Activated effector memory CD4-positive, alpha-beta T cell treated with anti-CD3 and anti-CD28 coated beads, Interleukin-2, amount 50 U/mL, for 16 hours (primary cell): ENCODE data around the gene AP3B1.
"Not testable (repeated sequence)": the region's sequence is repeated elsewhere in the genome, so short reads cannot be mapped to it uniquely, and the experiment has no call there.

Experiments
- DNase-seq: peaks from one replicate; pipeline ENCODE4 v3.0.0-alpha.2; 2020

Gene AP3B1

DNA sequence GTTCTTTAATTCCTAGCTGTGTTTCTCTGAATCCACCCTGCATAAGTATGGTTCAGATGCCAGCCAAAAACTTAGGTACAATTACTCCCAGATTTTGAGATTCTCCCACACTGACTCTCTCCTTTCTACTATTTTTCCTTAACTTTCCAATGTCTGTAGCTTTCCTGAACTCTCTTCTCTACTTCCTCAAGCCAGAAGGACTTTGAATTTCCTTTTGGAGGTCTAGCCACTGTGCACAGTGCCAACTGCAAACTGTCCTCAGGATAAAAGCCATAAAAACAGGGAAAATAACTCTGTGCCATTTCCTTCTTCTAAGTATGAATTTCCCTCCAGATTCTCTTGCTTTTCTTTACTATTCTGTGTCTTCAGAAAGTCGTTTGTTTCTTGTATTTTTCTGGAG, 157.2 kb downstream of the AP3B1 start:
- no peak for DNase-seq

DNA sequence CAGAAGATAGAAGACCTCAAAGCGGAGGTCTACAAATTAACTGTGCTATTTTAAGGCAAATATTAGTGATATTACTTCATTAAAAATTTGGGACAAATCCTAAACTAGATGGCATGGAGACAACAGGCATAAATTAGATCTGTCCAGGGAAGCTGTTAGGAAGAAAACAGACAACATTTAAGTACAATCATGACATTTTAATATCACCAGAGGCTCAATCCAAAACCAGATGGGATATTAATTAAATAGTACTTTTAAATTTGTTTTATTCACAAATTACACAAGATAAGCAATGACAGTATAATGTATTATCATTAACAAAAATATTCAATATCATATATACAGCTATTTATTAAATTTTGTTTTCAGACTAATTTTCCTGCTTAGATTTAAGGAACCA, 161.1 kb downstream of the AP3B1 start:
- DNase-seq = no peak

DNA sequence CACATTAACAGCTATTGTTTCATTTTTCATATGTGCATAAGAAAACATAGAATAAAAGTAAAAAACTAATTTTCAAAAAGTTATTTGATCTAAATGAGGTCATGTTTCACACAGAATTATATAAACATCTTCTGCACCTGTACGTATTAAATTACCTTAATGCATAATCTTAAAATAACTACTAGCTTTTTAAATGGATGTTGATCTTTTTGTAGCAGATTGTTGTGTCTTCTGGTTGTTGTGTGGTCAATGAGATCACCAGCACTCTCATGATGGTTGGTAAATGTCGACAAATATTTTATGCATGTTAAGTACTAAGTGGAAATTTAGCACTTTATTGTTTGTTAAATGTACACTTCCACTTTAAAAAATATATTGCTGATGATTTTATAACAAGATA, 162.0 kb downstream of the AP3B1 start:
- DNase-seq = no peak

DNA sequence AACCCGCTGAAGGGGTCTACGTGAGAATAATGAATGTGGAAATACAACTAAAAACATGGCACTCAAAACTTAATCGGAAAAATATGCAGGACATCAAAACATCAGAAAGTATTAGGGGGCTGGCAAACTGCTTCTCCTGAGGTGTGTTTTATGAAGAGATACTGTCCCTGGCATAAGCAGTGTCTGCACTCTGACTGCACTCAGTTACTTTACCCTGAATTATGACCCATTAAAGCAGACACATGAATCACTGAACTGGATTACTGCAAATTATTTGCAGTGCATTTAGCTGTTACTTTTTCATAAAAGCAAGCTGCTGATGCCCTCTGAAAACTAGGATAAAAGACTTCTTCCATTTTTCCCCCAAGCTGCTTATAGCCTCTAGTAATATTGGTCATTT, 164.9 kb downstream of the AP3B1 start:
- DNase-seq = no peak

DNA sequence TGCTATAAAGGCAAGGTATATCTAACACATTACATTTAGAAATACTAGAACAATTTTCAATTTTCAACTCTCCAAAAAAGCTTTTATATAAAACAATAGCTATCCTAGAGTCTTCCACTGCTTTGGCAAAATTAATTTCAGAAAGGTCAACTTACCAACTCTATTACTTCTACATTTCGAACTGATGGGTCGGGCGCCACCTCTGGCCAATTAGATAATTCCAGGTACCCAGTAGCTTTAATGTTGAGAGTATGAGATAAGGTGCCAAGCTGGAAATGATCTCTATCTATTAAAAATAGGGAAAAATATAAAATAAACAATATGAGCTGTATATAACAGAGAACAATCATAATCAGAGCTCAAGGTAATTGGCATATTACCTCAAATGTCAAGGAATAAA, 166.6 kb downstream of the AP3B1 start:
- no peak for DNase-seq

DNA sequence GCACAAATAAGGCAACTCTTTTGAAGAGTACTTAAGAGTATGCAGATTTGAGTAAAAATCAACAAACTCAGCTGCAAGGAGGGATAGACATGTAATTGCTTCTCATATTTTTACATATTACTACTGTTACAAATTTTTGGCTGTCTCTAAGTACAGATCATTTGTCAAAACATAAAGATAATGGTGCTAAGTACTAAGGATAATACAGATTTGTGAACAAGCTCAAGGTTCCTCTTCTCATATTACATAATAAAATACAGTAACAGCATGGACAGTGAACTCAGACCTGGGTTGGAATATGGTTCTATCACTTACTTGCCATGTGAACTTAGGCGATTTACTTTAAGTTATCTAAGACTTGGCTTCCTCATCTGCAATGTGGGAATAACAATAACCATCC, 168.0 kb downstream of the AP3B1 start:
- DNase-seq = no peak

DNA sequence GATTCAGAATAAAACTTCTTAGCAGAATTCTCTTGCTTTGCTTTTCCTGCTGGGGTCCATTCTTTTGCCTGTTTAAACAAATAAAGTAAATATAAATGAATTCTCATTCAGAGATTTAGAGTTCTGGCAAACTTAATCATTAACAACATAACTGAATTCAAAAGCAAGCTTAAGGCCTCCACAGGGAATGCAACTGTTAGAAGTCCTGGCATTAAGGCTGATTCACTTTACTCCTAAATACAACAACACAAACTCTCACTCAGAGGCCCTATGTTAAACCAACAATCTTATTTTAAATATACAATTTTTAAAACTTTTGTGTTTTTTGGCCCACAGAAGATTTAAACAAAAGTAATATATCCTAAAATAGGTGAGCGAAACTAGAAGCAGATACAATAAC, 178.3 kb downstream of the AP3B1 start:
- no peak for DNase-seq

DNA sequence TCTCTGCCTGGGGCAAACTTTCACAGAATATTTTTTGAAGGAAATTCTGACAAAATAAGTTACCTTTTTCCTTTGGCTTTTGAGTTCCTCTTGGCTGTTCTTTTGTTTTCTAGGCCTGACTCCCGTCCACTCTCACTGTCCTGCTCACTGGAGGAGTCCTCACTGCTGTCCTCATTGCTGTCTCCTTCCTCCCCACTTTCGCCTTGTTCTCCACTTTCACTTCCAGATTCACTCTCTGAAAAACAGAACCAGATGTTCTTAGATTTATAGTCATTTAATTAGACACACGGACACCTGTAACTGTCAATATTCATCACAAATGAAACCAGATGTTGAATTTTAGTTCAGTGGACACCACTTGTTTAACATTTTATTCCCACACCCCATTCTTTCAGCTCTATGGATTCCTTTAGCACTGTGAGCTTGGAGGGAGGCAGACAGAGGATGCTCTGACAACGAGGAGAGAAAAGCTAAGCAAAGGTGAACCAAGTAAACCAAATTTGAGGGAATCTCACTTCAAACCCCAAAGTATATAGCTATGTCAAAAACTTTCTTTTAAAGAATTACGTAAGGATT, 180.7 kb downstream of the AP3B1 start:
- no peak for DNase-seq

DNA sequence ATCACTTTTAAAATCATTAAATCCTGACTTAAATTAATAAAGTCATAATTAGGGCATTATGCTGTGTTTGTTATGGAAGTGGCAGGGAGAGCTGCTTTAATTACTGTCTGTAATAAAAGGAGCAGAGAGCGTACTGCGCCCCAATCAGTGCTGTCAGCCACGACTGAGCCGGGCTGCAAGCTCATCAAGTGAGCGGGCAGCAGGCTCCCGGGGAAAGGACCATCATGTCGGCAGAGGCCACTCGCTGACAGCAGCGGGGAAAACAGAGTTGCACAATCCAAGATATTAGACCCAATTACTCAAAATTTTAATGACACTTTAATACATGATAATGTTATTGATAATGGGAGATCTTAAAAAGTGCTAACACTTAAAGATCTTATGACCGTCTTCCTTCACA, 181.6 kb downstream of the AP3B1 start:
- DNase-seq = no peak

DNA sequence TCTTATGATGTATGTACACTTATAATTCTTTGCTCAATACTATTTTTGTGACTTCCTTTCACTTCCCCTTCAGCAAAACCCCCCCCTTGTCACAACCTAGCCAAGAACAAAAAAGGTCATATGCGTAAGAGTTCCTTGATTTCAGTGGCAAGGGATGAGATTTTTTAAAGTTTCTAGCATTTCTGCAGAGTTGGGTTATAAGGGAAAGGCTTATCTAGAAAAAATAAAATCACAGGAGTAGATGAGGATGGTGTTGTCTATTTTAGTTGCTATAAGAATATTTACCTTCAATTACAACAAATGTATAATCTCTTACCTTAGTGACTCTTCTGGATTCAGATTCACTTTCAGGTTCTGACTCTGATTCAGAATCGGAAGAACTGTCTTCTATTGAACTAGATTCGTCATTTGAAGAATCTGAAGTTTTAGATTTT, 184.6 kb downstream of the AP3B1 start:
- DNase-seq = no peak

DNA sequence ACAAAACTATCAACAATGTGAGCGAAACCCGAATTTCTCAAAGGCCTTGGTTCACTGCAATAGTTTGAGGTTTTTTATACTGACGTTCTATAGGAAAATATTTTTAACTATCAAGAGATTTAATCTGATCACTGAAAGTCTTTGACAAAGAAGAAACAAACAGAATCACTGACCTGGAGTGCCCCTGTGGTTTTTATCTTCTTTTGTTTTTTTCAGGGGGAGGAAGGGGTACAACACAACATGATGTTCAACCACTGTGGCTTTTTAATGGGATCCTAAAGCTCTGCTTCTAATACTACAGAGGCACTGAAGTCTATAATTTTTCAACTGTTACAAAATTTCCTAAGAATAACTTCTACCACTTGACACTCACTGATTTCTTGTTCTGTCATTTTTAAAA, 185.9 kb downstream of the AP3B1 start:
- no peak for DNase-seq

DNA sequence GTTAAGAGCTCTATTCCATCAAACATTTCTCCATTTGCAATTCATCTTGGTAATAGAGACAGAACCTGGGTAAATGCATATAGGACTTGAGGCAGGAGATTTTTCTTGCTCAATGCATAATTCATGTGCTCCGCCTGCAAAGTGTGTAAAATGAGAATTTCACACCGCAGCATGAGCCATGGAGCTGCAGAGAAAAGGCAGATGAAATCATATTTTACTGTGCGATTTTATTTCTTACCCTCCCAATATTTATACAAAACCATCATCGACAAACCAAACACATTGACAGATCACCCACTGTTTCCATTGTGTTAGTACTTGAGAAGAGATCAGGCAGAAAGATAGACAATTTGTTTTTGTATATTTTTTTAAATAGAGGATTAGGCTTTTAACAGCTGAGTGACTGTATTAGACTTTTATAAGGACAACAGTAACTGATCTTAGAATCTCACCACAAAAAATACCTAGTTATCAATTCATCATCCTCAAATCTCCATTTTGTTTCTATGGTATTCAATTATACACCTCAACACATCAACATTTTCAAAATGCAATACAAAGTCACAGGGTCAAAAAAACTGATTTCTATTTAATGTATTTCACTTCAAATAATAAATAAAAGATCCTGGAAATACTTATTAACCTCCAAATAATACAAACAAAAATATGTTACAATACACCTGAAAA, 191.1 kb downstream of the AP3B1 start:
- DNase-seq = no peak

DNA sequence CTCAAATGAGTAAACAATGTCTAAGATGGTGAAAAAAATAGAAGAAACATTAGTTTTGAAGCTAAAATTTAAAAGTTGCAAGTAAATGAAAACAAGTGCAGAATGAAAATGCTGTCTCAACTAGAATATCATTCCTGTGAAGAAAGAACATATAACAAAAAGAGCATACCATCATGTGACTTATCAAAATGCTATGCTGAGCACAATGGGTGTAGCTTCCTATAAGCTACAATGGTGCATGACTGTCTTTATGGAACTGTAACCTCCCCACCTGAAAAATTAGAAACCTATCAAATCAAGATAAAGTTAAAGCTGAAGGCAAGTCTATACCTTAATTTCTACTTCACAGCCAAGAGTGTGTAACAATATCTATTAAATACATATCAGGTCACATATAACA, 192.0 kb downstream of the AP3B1 start:
- no peak for DNase-seq

DNA sequence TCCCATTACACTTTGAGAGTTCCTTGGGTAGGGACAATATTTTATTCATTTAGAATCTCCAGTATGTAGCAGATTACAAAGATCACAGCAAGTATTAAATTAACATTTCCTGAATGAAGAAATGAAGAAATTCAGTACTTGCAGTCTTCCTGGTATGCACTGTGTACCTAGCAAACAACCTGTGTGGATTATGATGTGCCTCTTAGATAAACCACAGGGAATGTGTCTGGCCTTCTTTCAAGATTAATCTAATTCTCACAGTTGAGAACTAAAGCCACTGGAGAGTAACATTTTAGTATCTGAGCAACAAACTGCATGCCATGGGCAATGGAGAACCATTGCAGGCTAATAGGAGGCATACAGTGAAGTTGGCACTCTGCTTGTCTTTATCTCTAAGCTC, 199.4 kb downstream of the AP3B1 start:
- DNase-seq = no peak

DNA sequence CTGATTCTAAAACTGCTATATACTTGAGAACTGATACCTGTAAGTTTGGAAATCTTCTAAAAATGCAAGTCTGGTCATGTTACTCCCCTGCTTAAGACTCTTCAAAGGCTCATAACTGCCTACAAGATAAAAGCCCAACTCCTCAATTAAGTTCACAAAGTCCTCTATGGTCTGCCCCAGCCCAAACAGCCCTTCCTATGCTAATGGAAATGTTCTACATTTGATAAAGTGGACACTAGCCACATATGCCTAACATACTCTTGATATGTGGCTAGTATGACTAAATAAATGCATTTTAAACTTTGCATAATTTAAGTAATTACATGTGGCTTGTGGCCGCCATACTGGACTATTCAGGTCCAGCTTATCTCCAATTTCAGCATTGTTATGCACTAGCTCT, 204.5 kb downstream of the AP3B1 start:
- no peak for DNase-seq

DNA sequence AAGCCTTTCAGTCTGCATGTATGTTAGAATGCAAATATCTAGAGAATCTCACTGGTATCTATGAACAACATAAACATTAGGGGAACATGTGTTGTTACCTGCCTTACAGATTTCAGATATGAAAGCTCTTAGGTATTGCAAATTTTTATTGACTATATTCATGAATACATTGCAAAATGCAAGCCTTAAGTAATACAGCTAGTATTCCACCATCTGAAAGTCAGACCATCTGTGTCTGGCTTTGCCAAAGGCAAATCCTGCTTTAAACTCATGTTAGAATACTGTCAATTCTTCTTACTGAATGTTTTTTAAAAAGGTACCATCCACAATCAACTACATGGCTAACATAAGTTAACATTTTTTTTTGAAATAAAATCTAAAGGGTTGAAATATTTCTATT, 215.6 kb downstream of the AP3B1 start:
- no peak for DNase-seq

DNA sequence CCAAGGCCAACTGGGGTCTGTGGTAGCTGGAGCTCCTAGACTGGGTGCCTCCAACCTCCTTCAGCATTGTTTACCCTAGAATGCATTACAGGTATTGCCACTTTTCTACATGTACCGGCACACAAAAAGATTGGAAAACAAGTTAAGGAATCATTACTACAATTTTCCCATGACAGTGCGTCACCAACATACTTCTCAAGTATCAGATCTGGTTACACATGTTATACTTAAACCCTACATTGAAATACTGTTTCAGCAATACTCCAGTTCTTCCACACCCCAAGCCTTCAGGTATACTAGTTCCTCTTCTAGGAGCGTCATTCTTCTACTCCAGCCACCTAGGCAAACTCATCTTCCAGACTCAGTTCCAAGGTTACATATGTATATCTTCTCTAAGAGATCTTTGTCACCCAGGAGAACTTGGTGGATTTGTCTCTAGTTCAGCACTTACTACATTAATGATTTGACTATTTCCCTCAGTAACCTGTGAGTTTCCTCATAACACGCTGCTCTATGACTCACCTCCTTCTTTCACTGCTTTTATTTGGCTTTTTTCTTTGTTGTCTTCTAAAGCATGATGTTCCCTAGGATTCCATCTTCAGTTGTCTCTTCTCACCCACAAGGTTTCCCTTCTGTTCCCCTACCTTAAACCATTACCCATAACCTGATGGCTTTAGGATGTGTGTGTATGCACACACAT, 217.0 kb downstream of the AP3B1 start:
- no peak for DNase-seq

DNA sequence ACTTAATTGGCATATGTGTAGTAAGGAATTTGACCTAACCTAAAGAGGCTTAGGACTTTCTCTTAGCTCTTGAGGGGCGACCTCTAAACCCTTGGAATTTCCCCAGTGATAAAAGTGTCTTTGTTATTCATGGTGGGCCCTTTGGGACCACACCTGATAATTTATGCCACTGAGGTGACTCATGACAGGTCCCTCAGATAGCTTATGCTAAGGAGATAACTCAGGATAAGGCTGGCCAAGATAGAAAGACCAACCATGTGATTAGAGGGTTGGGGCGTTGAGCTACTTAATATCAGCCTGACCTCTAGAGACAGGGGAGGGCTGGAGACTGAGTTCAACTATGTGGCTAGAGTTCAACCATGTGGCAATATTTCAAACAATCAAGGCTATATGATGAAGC, 218.1 kb downstream of the AP3B1 start:
- DNase-seq = no peak

DNA sequence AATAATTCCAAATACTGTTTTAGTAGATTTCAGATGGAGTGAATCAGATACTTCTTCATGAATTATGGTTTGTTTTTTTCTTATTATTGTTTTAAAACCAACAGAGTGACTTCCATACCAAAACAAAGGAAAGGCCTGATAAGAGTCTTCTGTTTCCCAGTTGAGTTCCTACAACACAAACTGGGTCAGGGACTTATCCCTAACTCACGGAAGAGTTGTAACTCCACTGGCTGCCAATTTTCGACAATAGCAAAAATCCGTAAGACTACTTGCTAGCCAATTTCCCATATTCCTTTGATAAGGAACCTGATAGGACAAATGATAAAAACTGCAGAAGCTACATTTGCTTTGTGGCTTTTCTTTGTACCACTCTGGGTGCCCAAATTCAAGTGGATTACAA, 219.2 kb downstream of the AP3B1 start:
- no peak for DNase-seq

DNA sequence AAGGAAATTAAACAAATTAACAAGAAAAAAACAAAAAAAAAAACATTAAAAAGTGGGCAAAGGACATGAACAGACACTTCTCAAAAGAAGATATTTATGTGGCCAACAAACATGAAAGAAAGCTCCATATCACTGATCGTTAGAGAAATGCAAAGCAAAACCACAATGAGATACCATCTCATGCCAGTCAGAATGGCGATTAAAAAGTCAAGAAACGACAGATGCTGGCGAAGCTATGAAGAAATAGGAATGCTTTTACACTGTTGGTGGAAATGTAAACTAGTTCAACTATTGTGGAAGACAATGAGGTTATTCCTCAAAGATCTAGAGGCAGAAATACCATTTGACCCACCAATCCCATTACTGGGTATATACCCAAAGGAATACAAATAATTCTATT, 223.8 kb downstream of the AP3B1 start:
- DNase-seq = not testable (repeated sequence)

DNA sequence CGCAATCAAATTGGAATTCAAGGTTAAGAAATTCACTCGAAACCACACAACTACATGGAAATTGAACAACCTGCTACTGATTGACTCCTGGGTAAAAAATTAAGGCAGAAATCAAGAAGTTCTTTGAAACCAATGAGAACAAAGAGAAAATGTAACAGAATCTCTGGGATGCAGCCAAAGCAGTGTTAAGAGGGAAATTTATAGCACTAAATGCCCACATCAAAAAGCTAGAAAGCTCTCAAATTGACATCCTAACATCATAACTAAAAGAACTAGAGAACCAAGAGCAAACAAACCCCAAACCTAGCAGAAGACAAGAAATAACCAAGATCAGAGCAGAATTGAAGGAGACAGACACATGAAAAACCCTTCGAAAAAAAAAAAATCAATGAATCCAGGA, 226.9 kb downstream of the AP3B1 start:
- not testable (repeated sequence) for DNase-seq

DNA sequence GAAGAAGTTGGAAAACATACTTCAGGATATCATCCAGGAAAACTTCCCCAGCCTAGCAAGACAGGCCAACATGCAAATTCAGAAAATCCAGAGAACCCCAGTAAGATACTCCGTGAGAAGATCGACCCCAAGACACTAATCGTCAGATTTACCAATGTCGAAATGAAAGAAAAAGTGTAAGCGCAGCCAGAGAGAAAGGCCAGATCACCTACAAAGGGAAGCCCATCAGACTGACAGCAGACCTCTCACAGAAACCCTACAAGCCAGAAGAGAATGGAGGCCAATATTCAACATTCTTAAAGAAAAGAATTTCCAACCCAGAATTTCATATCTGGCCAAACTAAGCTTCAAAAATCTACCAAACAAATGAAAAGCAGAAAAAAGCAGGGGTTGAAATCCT, 227.8 kb downstream of the AP3B1 start:
- DNase-seq = not testable (repeated sequence)

DNA sequence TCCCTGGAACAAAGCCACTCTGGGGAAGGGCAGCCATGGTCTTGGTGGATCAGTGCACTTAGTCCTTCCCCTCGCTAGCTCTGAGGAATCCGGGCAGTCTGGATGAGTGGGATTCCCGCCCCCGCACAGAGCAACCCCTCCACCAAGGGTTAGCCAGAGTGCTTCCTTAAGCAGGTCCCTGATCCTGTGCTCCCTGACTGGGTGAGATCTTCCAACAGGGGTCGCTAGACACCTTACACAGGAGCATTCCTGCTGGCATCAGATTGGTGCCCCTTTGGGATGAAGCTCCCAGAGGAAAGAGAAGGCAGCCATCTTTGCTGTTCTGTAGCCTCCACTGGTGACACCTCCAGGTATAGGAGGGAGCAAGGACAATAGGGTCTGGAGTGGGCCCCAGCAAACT, 228.8 kb downstream of the AP3B1 start:
- DNase-seq = no peak

DNA sequence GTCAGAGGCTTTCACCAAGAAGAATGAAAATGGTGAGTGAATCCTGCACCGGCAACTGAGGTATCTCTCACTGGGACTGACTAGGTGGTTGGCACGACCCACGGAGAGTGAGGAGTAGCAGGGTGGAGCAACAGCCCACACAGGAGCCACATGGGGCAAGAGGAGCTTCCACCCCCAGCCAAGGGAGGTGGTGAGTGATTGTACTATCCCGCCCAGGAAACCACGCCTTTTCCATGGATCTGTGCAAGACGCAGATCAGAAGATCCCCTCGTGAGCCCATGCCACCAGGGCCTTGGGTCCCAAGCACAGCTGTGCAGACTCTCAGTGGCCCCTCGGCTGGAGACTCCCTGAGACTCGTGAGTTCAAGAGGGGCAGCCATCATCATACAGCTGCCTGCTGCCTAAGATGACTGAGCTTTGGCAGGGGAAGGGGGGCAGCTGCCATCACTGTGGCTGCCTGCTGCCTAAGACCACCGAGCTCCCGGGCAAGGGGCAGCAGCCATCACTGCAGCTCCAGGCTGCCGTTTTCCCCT, 229.5 kb downstream of the AP3B1 start:
- DNase-seq = no peak
